ENCODE data around the gene PREPL.

DNA sequence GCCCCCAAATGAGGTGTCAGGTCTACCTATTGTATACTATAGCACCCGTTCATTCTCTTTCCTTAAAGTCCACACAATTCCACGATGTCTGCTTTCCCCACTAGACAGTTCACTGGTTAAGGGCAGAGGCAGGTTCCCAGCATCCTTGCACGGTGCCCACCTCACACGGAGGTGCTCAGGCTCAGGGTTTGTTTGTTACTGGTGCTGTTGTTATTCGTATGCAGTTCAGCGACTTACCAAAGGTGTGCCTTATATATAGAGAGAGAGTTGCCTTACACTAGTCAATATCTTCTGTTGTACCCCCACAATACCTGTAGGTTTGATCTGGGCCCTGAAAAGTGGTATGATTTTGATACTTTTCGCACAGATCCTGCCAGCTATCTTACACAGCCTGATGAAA, 55.4 kb downstream of the PREPL start:
- TF ChIP-seq CHD2 (IDR thresholded peaks at IDR 0.05; ENCODE audit: low read length) = no peak
- no peak for TF ChIP-seq POLR2A (IDR thresholded peaks at IDR 0.05; ENCODE audit: control extremely low read depth in 1 of 2, low read depth in 2 of 2, low read length in 2 of 2)
- TF ChIP-seq, protein P1, sequence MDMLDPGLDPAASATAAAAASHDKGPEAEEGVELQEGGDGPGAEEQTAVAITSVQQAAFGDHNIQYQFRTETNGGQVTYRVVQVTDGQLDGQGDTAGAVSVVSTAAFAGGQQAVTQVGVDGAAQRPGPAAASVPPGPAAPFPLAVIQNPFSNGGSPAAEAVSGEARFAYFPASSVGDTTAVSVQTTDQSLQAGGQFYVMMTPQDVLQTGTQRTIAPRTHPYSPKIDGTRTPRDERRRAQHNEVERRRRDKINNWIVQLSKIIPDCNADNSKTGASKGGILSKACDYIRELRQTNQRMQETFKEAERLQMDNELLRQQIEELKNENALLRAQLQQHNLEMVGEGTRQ (IDR thresholded peaks at IDR 0.05; ENCODE audit: low read length) = no peak
- no peak for TF ChIP-seq NRF1 (IDR thresholded peaks at IDR 0.05; ENCODE audit: low read depth, low read length)
- TF ChIP-seq POLR2AphosphoS5 (IDR thresholded peaks at IDR 0.05; ENCODE audit: low read depth, low read length) = no peak
- no peak for TF ChIP-seq SUZ12 (IDR thresholded peaks at IDR 0.05; ENCODE audit: low read length)
- TF ChIP-seq, protein P2, sequence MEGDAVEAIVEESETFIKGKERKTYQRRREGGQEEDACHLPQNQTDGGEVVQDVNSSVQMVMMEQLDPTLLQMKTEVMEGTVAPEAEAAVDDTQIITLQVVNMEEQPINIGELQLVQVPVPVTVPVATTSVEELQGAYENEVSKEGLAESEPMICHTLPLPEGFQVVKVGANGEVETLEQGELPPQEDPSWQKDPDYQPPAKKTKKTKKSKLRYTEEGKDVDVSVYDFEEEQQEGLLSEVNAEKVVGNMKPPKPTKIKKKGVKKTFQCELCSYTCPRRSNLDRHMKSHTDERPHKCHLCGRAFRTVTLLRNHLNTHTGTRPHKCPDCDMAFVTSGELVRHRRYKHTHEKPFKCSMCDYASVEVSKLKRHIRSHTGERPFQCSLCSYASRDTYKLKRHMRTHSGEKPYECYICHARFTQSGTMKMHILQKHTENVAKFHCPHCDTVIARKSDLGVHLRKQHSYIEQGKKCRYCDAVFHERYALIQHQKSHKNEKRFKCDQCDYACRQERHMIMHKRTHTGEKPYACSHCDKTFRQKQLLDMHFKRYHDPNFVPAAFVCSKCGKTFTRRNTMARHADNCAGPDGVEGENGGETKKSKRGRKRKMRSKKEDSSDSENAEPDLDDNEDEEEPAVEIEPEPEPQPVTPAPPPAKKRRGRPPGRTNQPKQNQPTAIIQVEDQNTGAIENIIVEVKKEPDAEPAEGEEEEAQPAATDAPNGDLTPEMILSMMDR (IDR thresholded peaks at IDR 0.05; ENCODE audit: control extremely low read depth in 1 of 3, insufficient read depth in 1 of 3, low read depth in 1 of 3, low read length in 3 of 3) = no peak
- TF ChIP-seq EGR1 (IDR thresholded peaks at IDR 0.05; ENCODE audit: borderline replicate concordance, low read depth, low read length) = no peak
- no peak for TF ChIP-seq RFX5 (IDR thresholded peaks at IDR 0.05; ENCODE audit: borderline replicate concordance, low read depth, low read length)

Measured in H1 (cell line).